Germinal center (tissue), 1 donor: Measurements from ENCODE around the gene GUCA1A.
A peak's percentile ranks its signal among the peaks of the same experiment; 100 is the strongest.
"Not testable (repeated sequence)": the region's sequence is repeated elsewhere in the genome, so short reads cannot be mapped to it uniquely, and the experiment has no call there.

Experiments
- DNase-seq: peaks from one replicate; pipeline ENCODE4 v3.0.0; 2012; ENCODE audit warnings: mixed read lengths, low spot score

Gene GUCA1A

DNA sequence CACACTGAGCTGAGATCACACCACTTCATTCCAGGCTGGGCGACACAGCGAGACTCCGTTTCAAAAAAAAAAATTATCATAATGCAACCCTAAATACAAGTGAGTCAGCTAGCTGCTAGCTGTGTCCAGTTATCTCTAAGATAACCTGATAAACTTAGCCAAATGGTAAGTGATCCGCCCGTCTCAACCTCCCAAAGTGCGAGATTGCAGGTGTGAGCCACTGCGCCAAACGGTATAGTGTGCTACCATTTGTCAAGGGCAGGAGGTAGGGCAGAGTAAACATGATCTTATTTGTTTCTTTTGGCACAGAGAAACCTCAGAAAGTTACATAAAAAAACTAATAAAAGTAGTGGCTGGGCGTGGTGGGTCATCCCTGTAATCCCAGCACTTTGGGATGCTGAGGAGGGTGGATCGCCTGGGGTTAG is 26.0 kb upstream of the GUCA1A start:
- no peak for DNase-seq

GRCh38 chr6:42148058-42148457 is 25.1 kb upstream of the GUCA1A start:
- no peak for DNase-seq

DNA sequence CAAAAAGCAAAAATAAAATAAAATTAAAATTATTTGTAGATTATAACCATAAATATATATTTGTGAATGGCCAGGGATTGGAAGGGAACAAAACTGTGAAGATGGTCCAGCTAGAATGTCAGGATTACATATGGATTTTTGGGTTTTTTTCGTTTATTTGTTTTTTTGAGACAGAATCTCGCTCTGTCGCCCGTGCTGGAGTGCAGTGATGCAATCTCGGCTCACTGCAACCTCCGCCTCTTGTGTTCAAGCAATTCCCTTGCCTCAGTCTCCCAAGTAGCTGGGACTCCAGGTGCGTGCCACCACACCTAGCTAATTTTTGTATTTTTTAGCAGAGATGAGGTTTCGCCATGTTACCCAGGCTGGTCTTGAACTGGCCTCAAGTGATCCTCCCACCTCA is 22.9 kb upstream of the GUCA1A start:
- DNase-seq: no peak

- DNase-seq: no peak
Observed at GRCh38 chr6:42152024-42152423, 21.1 kb upstream of the GUCA1A start.

GRCh38 chr6:42152528-42153213 is 20.5 kb upstream of the GUCA1A start:
- DNase-seq: not testable (repeated sequence)

DNA sequence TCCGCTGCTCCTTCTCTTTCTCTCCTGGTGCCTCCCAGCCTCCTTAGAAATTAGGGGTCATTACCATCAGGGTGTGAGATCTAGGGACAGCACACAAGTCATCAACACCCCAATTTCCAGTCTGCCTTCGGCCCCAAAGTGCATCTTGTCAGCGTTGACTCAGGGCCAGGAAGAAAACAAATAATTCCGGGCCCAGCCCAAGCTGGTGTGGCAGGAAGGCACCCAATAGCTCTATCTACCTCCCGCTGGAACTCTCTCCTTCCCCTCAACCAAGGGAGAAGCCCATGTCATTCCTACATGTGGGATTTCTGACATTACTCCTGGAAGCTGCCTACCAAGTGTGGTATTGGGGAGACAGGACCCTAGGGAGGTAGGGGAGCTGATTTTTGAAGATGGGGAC is 19.2 kb upstream of the GUCA1A start:
- DNase-seq: no peak

DNA sequence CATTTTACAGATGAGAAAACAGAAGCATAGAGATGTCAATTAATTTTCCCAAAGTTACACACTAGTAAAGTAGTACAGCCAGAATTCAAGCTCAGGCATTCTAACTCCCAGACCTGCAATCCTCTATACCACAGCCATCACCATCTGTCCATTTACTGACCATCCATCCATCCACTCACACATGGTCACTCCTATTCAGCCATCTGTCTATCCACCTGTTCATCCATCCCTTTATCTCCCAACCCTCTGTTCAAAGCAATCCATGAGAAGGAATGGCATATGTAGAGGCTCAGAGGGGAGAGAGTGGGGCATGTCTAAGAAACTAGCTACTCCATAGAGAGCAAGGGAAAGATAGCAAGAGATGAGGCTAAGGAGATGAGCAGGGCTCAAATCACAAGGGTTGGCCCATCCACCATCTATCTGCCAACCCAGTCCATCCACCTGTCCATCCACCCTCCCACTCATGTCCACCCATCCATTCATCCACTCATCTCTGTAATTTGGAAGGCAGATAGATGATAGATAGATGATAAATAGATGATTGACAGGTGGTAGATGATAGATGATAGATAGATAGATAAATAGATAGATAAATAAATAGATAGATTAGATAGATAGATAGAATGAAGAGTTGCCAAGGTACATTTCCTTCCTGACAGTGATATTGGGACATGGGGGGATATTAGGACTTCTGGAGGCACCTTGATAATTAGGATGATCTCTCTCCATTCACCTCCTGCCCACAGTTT is 18.5 kb upstream of the GUCA1A start:
- no peak for DNase-seq

DNA sequence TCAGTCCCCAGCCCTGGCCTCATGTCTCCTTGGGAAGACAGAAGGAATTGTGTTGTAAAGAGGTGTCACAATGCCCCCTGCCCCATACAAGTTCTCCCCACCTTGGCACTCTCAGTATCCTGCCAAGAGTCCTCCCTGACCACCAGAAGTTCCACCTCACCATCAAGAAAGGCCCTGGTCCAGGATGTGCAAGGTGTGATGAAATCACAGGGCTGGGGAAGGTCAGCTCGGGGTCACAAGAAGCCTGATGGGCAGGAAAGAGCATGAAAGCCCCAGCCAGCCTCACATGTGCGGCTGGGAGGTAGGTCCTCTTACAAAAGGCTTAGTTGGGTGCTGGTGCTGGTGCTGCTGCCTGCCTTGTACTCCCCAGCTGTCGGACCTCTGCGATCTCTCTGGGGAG is 17.9 kb upstream of the GUCA1A start:
- DNase-seq: no peak

DNA sequence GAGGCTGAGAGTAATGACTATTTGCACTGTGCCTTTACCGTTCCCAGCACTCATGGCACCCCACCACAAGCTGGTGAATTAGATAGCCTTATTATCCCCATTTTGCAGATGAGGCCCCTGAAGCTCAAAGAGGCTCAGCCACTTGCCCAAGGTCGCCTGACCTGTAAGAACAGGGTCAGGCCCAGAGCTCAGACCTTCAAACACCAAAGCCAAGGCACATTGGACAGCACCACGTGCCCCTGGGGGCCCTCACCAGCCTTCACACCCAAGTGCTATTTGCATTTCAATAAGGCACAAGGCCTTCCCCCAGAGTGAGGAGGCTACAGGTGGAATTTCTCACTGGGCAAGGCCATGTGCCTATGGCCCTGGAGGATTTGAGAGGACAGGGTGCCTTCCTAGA is 16.5 kb upstream of the GUCA1A start:
- no peak for DNase-seq

DNA sequence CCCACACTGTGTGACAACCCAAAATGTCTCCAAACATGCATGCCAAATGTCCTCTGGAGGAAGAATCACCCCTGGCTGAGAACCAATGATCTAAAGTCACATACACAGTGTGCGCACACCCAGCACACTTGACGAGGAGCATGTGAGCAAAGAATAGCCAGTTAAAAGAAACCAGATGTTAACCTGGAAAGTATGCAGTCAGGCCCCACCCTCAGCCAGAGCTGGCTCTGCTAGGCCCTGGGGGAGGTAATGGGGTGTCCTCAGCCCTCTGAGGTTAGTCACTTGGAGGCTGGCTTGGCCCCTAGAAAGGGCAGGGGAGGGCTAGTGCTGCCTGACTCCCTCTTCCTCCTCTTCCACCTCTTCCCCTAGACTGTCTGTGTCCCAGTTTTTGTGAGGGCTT is 15.2 kb upstream of the GUCA1A start:
- no peak for DNase-seq

GRCh38 chr6:42158631-42159030 is 14.5 kb upstream of the GUCA1A start:
- DNase-seq: no peak

DNA sequence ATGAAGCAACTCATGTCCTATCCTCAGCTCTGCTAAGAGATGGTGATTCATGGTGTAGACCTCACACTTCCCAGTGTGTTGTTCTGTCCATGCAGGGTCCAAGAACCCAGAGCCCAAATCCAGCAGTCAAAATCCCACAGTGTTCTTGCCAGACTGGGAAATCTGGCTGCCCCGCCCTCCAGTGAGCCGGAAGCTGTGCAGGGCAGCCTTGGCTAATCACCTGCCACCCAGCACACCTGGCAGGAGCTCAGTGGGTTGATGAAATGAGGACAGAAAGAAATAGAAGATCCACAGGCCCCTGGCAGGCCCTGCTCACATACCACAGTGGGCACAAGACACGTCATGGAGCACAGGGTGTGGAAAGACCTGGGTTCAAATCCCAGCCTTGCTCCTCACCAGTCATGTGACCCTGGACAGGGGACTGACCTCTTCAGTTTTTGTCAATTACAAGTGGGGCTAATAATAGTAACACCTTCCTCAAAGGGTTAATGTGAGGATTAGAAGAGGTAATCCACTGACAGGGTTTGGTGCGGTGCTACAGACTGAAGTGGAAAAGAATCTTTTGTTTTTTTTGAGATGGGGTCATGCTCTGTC is 13.6 kb upstream of the GUCA1A start:
- no peak for DNase-seq

DNA sequence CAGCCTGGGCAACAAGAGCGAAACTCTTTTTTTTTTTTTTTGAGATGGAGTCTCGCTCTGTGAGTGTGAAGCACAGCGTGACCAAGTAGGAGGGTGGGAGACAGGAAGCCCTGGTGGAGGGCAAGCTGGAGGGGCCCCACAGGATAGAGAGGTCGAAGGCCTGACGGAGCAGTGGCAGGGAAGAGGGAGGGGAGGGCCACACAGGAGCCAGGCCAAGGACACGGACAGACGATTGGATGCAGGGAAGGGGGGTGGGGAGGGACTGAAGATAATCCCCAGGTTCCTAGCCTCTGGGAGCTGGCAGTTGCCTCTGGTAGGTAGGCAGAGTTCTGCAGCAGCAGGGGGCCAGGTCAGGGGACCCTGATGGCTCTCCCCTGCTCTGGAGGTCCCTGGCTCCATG is 10.8 kb upstream of the GUCA1A start:
- no peak for DNase-seq

- DNase-seq: no peak
Observed at GRCh38 chr6:42162812-42163211, 10.4 kb upstream of the GUCA1A start.

- no peak for DNase-seq
Observed at GRCh38 chr6:42163981-42164380, 9.2 kb upstream of the GUCA1A start.

GRCh38 chr6:42165016-42165415 is 8.1 kb upstream of the GUCA1A start:
- no peak for DNase-seq

DNA sequence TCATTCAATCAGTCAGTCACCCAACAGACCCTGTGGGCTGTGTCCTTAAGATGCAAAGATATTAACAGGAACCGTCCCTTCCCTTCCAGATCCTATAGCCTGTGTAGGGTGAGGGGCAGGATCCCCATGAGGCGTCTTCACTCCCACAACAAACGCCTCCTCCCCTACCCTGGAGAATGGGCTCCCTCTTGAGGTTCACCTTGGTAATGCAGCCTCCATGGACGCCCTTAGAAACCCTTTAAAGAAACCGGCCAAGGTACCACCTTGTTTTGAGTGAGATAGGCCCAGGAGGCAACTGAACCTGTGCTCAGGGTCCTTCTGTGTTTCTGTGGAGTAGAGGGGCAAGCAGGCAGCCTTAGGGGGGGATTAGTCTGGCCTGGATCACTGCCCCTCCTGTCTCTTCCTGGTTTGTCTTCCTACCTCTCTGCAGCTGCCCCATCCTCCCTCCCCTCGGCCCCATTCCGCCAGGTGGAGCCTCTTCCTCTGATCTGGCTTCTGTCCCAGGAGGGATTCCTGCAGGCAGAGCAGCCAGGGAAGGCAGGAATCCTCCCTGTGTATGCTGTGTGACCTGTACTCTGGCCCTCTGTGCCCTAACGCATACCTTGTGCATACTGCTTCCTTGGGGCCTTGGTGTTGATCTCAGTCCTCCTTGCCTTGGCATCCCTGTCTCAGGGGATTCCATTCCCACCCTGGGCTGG is 6.6 kb upstream of the GUCA1A start:
- peak; percentile 85 for DNase-seq

GRCh38 chr6:42168650-42169049 is 4.5 kb upstream of the GUCA1A start:
- no peak for DNase-seq

- DNase-seq: not testable (repeated sequence)
Observed at GRCh38 chr6:42169780-42170179, 3.4 kb upstream of the GUCA1A start.

GRCh38 chr6:42171813-42172581 is 1.2 kb upstream of the GUCA1A start:
- DNase-seq: no peak

- no peak for DNase-seq
Observed at GRCh38 chr6:42175860-42176259, 2.7 kb downstream of the GUCA1A start.

- no peak for DNase-seq
Observed at GRCh38 chr6:42176981-42177380, 3.8 kb downstream of the GUCA1A start.
